ENCODE measurements around the gene ATE1.

ATE1 gene

DNA sequence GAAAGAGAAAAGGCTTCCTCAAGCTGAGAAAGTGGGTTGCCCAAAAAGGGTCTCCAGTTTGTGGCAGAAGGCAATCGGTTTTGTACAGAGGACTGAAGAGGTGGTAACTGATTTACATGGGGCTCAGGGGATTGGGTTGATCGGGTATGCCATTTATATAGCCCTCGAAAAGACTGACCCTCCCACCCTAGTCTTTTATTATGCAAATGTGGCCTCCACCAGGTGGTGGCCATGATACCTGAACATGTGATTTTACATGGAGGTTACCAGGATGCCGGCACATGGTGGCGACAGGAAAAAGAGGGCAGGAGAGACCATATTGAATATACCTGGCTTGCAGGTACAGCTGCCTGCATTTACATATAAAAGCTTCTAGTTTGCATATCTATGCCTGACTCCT lies 36.7 kb downstream of the ATE1 start:
- no peak overlapping the region for H3K9ac ChIP-seq (ENCODE audit: low read length)
- TF ChIP-seq, protein P1, sequence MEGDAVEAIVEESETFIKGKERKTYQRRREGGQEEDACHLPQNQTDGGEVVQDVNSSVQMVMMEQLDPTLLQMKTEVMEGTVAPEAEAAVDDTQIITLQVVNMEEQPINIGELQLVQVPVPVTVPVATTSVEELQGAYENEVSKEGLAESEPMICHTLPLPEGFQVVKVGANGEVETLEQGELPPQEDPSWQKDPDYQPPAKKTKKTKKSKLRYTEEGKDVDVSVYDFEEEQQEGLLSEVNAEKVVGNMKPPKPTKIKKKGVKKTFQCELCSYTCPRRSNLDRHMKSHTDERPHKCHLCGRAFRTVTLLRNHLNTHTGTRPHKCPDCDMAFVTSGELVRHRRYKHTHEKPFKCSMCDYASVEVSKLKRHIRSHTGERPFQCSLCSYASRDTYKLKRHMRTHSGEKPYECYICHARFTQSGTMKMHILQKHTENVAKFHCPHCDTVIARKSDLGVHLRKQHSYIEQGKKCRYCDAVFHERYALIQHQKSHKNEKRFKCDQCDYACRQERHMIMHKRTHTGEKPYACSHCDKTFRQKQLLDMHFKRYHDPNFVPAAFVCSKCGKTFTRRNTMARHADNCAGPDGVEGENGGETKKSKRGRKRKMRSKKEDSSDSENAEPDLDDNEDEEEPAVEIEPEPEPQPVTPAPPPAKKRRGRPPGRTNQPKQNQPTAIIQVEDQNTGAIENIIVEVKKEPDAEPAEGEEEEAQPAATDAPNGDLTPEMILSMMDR (IDR thresholded peaks at IDR 0.05; ENCODE audit: low read length) = no peak
- no peak for TF ChIP-seq EZH2 (IDR thresholded peaks at IDR 0.05; ENCODE audit: borderline replicate concordance, low read length)

DNA sequence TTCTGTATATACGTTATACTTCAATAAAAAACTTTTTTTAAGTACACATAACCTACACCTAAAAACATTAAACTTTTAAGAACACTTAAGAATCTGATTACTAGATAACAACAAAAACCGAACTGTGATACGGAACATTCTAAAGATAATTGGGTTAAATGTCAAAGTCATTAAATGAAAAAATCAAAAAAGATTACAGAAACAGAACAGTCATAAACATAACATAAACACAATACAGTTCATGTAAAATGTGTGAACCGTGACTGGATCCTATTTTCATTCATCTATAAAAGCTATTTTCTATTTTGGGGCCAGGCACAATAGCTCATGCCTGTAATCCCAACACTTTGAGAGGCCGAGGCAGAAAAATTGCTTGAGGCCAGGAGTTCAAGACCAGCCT lies 38.6 kb downstream of the ATE1 start:
- Histone ChIP-seq H3K4me1 (ENCODE audit: insufficient read depth, low read length, severe bottlenecking) (no peaks in the 10 kb centered on the region), H3K36me3 (ENCODE audit: insufficient read depth, low read length) (peaks cover 22% of the 10 kb centered on the region; the same call in 1 of the 2 replicates), H3K4me2 (ENCODE audit: low read length) (no peak overlapping the region), H4K20me1 (ENCODE audit: insufficient read depth, low read length) (no peaks in the 10 kb centered on the region), H3K9ac (ENCODE audit: low read length) (no peak overlapping the region), H3K9me2 (ENCODE audit: low read depth, low read length) (no peaks in the 10 kb centered on the region), H3K79me2 (ENCODE audit: insufficient read depth, low read length) (no peaks in the 10 kb centered on the region), H3K27ac (ENCODE audit: low read depth, low read length, poor library complexity, severe bottlenecking) (no peak overlapping the region), H3F3A (ENCODE audit: insufficient read depth, low read length) (no peaks in the 10 kb centered on the region), H3K4me3 (ENCODE audit: low read depth, low read length, poor library complexity, severe bottlenecking) (no peak overlapping the region), H3K27me3 (ENCODE audit: insufficient read depth, low read length) (no peaks in the 10 kb centered on the region), H3K9me3 (ENCODE audit: low read length) (no peaks in the 10 kb centered on the region), H2AFZ (ENCODE audit: low read length) (no peak overlapping the region)
- no peak for TF ChIP-seq EZH2 (IDR thresholded peaks at IDR 0.05; ENCODE audit: borderline replicate concordance, low read length)
- TF ChIP-seq, protein P1 (IDR thresholded peaks at IDR 0.05; ENCODE audit: low read length) = no peak

More for the DNA sequence above, 36.7 kb downstream of the ATE1 start:
- Histone ChIP-seq H4K20me1 (ENCODE audit: insufficient read depth, low read length) (no peaks in the 10 kb centered on the region), H3F3A (ENCODE audit: insufficient read depth, low read length) (no peaks in the 10 kb centered on the region), H3K36me3 (ENCODE audit: insufficient read depth, low read length) (peaks cover 29% of the 10 kb centered on the region), H3K9me3 (ENCODE audit: low read length) (no peaks in the 10 kb centered on the region), H3K4me2 (ENCODE audit: low read length) (no peak overlapping the region), H3K27ac (ENCODE audit: low read depth, low read length, poor library complexity, severe bottlenecking) (no peak overlapping the region), H3K79me2 (ENCODE audit: insufficient read depth, low read length) (no peaks in the 10 kb centered on the region), H3K27me3 (ENCODE audit: insufficient read depth, low read length) (no peaks in the 10 kb centered on the region), H3K4me3 (ENCODE audit: low read depth, low read length, poor library complexity, severe bottlenecking) (no peak overlapping the region), H3K9me2 (ENCODE audit: low read depth, low read length) (no peaks in the 10 kb centered on the region), H3K4me1 (ENCODE audit: insufficient read depth, low read length, severe bottlenecking) (no peaks in the 10 kb centered on the region), H2AFZ (ENCODE audit: low read length) (no peak overlapping the region)

DNA sequence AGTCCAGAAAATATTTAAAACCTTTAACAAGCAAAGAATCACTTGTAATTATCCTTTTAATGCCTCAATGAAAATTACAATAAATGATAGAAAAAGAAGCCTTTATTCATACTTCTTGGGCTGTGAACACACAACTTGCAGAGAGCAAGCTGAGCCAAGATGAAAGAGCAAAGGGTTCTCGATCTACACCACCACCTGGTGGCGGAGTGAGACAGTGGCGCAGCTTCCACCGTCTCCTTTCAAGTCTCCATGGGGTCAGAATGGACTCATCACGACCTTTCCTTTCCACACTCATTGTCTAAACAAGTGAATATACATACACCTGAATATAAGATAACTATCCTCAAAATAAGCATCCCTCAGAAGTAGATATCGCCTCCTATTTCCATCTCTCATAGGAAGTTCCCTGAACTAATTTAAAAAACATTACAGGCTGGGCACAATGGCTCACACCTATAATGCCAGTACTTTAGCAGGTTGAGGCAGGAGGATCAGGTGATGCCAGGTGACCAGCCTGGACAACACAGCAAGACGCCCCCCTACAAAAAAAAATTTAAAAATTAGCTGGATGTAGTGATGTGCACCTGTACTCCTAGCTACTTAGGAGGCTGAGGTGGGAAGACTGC lies 40.7 kb downstream of the ATE1 start:
- no peaks in the 10 kb centered on the region for H3K9me2 ChIP-seq (ENCODE audit: low read depth, low read length)
- no peak overlapping the region for H3K4me2 ChIP-seq (ENCODE audit: low read length)

More for the DNA sequence above, 40.7 kb downstream of the ATE1 start:
- Histone ChIP-seq H3K4me3 (ENCODE audit: low read depth, low read length, poor library complexity, severe bottlenecking) (no peak overlapping the region), H3K4me1 (ENCODE audit: insufficient read depth, low read length, severe bottlenecking) (no peaks in the 10 kb centered on the region), H3K9ac (ENCODE audit: low read length) (no peak overlapping the region), H4K20me1 (ENCODE audit: insufficient read depth, low read length) (no peaks in the 10 kb centered on the region), H3K27me3 (ENCODE audit: insufficient read depth, low read length) (no peaks in the 10 kb centered on the region), H3K27ac (ENCODE audit: low read depth, low read length, poor library complexity, severe bottlenecking) (no peak overlapping the region), H3F3A (ENCODE audit: insufficient read depth, low read length) (no peaks in the 10 kb centered on the region), H3K9me3 (ENCODE audit: low read length) (no peaks in the 10 kb centered on the region), H2AFZ (ENCODE audit: low read length) (no peak overlapping the region), H3K36me3 (ENCODE audit: insufficient read depth, low read length) (peaks cover 16% of the 10 kb centered on the region; the same call in 1 of the 2 replicates), H3K79me2 (ENCODE audit: insufficient read depth, low read length) (no peaks in the 10 kb centered on the region)
- TF ChIP-seq EZH2 (IDR thresholded peaks at IDR 0.05; ENCODE audit: borderline replicate concordance, low read length) = no peak
- TF ChIP-seq, protein P1 (IDR thresholded peaks at IDR 0.05; ENCODE audit: low read length) = peak; percentile 75

Data from OCI-LY1 (cell line).